Activated CD8-positive, alpha-beta memory T cell treated with anti-CD3 and anti-CD28 coated beads, Interleukin-2, amount 50 U/mL, for 1 hour (primary cell): Measurements from ENCODE around the gene MSI2.

Source experiments
- DNase-seq: peaks from one replicate; pipeline ENCODE4 v3.0.0-alpha.2; 2020; ENCODE audit errors: extremely low read depth

The MSI2 gene

DNA sequence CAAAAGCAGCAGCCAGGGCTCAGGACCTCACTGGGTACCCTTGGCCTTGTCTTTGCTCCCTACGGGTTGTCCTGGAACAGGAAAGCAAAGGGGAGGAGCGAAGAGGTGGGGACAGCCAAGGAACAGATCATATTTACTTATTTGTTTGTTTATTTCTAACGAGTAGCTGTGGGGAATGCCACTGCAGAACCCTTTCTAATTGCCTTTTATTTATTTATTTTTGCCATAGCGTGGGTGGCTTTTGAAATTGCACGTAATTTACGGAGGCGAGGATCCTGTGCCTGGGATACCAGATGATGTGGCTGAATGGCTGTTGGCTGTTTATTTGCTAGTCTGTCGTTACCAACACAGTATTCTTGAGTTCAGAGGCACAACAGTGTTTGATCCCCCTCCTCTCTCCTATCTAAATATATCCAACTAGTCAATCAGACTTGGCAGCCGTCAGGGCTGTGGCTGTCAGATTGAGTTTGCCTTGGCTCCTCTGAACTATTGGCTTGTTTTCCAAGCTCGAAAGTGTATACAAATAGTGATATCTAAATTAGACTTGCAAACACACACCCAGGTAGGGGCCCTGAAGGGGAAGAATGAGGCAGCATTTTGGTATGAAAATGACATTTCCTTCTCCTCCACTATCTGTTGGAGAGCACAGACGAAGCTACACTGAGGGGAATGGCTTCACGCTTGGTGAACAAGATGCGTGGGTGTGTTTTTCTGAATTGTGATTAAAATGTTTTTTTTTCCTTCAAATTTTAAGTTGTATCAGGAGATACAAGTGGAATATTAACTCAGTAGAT, 110.4 kb downstream of the MSI2 start:
- no peak for DNase-seq

DNA sequence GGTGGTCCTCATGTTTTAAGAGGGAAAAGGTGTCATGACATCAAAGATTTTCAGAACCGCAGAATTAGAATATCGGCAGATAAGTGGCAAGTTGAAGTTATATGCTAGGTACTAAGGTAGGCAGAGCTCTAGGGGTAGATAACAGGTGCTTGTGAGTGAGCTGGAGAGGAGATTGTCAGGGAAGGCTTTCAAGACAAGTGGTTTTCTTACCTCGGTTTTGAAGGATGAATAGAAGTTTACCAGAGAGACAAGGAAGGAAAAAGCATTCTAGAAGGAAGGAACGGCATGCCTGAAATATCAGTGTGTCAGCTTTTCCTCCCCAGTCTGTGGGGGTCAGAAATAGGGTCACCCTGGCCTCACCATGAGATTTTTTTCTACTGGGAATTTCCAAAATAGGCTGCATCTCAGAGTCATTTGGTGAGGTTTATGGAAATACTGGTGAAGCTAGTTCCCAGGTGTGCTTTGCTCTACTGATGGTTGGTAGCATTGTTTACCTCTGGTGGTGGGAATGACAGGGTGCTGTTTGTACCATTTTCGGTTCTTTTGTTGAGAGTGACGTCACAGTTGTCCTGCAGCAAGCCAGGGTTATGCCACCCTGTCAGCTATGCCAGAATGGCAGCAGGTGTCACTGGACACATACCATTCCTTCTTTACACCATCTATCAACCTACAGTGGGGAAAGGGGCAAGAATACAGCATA, 112.5 kb downstream of the MSI2 start:
- no peak for DNase-seq

DNA sequence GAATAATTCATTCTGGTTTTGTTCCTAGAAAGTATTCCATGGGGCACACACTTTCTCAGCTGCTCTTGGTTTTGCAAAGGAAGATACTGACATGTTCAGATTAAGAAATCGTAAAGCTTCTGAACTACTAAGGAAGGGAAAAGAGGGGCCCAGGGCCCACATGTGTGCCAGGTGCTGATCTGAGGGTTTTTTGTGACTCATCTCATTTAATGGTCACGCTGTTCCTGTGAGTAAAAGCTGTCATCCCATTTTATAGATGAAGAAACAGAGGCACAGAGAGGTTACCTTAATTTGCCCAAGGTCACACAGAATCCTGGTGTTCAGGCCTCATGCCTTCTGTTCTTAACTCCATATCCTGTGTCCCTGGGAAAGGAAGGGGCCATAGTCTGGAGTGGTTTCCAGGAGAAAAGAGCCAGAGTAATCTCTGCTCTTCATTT, 113.2 kb downstream of the MSI2 start:
- DNase-seq: no peak

DNA sequence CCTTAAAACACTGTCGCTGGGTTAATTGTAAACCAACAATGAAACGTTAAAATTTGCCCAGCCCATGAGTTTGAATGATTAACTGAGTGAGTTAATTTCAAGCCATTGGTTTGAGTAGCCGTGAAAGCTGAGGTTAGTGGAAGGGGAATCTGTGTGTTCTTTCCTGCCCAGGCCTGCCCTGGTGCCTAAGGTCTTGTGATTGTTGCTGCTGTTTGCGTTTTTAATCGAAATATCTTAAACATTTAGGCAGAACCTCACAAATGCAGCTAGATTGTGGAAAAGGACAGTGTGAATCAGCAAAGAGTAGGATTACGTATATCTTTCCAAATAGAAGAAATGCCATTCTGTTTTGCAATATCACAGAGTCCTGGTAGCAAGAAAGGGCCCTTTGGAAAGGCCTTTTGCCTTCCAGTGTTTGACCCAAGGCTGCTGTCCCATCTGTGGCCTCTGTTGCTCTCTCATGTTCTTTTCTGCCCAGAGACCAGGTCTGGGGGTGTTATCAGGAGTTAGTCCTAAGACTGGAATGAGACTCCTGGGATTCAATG, 113.8 kb downstream of the MSI2 start:
- DNase-seq: no peak

DNA sequence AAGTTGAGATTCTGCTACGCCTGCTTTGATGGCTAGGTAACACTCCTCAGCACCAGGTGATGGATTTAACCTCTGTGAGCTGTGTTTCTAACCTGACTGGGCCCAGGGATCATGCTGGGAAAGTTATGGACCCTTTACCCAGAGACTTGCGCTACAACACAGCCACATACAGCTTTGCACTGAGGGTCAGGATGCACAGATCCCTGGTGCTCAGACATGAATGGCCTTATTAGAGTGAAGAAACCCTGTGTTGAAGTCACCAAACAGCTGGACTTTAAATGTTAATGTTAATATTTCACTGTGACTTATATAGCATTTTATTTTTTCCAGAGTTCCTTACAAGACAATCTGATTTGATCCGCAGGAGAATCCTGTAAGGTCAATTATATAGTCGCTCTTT, 114.3 kb downstream of the MSI2 start:
- no peak for DNase-seq

DNA sequence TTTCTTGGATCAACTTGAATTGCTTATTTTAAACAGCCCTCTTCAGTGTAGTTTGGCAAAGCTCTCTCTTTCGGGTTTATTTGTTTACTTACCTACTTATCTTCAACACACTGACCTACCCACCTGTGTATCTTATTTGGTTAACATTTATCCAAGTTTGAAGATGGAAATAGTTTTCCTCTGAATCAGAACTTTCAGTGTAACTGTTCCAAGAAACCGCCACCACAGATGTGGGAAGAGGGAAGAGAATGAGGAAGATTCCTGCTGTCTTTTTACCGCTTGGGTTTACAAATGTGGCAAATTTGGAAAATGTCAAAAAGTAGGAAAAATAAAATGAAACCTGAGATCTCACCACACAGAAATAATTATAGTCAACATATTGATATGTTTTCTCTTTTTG, 115.8 kb downstream of the MSI2 start:
- DNase-seq: no peak

DNA sequence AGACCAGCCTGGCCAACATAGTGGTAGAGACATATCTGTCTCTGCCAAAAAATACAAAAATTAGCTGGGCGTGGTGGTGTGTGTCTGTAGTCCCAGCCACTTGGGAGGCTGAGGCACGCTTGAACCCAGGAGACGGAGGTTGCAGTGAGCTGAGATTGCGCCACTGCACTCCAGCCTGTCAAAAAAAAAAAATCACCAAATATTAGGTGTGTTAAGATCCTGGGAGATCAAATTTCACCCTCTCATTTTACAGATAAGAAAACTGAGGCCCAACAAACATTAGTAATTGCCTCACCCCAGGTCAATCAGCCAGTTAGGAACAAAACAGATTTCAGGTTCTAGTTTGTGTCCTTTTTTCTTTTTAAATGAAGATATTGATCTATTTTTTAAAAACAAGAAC, 116.7 kb downstream of the MSI2 start:
- no peak for DNase-seq

DNA sequence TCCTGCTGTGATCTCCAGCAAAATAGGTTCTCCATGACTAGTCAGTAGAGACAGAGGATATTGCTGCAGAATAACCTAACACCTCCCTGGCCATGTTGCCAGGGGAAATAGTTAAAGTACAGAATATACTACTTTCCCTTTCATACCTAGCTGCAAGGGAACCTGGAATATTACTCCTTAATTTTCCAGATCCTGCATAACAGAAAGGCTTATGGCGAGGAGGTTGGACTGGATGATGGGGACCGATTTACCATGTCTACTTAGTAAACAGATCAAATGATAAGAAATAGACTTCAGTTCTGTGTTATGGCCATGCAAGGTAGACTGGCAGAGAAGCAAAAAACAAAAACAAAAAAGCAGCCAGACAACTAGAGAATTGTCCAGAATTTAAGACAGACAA, 117.4 kb downstream of the MSI2 start:
- no peak for DNase-seq

DNA sequence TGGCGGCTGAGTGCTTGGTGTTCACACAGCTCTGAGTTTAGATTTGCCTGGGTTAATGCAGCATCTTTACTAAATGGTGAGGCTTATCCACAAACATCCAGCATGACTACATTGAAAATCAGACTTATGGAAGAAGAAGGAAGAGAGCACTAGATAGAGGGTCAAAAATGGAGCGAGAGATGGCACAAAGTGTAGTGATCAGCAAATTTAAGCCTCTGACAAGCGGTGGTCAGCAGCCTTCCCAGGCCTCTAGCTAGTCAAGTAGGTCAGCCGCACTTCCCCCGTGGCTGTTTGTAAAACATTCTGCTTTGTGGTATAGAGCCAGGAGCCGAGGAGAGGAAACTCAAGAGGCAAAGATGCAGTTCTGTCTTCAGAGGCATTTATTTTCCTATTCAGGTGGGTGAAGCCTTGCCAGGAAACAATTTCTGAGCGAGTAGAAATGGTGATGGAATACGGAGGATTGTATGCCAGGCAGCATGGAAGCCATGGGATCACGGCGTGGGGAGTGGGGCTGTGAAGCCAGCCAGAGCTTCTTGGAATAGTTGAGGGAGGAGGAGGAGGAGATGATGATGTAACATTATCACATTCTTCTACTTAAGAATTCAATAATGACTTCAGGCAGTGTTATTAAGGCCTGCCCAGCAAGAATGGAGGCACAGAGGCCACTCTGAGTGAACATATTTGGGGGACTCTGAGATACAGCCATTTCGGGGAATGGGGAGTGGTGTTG, 118.9 kb downstream of the MSI2 start:
- DNase-seq: no peak

DNA sequence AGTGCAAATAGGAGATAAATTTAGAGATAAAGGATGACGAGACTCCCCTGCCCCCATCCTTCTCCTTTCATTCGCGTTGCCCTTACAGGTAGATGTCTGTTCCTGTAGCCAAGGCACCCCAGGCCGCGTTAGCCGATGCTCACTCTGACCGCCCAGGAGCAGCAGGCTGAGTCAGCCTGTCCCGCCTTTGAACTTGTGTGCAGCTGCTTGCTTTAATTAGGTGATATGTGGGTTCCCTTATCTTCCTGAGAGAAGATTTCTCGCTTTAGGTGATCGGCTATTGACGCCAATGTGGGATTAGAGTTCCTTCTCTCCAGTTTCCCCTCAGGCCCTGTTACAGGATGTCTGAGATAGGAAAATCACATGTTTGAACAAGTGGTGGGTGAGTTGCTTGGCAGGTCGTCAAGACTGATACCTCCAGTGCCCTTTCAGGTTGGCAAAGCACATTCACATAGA, 119.5 kb downstream of the MSI2 start:
- DNase-seq: no peak

DNA sequence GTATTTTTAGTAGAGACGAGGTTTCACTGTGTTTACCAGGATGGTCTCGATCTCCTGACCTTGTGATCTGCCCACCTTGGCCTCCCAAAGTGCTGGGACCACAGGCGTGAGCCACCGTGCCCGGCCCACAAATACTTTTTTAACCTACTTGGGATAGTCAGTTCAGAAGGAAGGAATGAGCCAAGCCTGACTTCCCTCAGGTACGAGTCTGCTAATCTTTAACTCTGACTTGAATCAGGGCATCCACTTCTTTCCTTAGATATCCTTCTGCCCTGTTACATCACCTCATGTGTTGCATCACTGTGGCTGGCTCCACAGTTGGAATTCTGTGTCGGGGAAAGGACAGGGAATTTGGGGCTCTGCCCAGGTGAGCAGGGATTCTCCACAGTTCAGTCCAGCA, 120.8 kb downstream of the MSI2 start:
- no peak for DNase-seq

DNA sequence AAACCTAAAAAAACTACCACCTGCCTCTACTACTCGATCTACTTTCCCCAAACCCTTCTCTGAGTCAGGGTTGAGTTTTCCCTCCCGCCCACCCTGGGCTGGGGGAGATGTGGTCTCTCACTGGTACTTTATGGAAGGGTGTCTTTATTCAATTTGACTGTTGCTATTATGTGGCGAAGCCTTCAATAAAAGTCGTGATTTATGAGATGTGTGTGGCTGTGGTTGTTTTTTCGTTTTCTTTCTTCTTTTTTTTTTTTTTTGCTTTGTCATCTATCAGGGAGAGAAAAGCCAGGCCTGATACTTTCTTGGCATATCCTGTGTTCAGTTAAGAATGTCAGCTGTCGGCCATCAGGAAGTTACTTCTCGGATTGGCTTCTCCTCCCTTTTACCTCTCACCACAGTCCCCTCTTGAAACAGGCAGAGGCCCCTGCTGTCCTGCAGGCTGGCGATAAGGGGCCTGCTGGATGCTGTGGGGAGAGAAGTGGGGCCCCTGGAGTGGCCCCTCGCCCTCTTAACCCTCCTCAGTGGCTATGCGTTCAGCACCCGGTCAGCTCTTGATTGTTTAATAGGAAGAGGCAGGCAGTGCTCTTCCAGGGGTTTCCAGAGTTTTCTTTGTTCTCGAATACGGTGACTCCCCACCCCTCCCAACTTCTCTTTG, 123.0 kb downstream of the MSI2 start:
- no peak for DNase-seq

DNA sequence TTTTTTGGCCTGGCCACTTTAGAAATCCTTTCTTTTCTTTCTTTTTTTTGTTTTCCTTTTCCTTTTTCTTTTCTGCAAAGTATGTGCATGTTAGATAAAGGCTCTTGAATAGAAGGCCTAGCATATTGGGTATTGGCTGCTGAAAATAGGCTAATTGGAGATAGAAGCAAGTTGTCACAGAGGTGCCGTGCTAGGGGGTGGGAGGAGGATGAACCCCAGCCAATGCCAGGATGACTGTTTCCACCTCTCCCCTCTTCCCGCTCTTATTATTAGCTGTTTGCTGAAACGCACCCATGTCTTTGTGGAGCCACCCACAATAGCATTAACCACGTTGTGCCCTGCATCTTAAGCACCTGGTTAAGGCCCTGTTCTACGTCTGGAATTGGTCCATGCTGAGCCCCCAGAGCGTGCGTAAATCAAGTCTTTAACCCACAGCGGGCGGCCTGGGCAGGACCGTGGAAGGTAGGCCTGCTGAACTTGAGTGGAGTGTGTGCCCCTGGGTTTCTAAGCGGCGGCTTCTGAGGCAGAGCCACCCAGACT, 123.6 kb downstream of the MSI2 start:
- no peak for DNase-seq

DNA sequence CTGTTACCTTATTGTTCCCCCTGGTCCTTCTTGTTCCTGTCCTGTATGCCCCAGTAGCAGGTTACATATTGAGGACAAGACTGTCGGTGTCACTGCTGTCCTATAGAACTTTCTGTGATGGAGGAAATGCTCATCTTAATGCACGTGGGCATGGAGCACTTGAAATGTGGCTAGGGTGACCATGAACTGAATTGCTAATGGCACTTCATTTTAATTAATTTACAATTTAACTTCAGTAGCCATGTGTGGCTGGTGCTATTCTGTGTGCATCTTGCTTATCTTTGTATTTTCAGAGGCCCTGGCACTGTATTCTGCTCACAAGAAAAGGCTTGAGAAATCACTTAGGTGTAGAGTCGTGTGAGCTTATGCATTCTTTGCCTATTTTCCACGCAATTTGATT, 125.2 kb downstream of the MSI2 start:
- DNase-seq: no peak

DNA sequence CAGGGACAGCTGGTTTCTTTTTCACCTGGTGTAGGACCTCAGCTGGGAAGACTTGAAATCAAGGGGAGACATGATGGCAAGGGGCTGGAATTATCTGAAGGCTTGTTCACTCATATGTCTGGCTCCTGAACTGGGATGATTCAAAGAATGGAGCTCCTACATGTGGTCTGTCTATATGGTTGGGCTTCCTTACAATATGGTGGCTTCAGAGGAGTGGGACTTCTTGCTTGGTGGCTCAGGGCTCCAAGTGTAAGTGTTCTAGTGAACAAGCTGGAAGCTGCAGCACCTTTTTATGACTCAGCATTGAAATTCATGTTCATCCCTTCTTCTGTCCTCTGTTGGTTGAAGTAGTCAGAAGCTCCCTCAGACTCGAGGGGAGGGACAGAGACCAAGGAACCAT, 127.9 kb downstream of the MSI2 start:
- DNase-seq: no peak

DNA sequence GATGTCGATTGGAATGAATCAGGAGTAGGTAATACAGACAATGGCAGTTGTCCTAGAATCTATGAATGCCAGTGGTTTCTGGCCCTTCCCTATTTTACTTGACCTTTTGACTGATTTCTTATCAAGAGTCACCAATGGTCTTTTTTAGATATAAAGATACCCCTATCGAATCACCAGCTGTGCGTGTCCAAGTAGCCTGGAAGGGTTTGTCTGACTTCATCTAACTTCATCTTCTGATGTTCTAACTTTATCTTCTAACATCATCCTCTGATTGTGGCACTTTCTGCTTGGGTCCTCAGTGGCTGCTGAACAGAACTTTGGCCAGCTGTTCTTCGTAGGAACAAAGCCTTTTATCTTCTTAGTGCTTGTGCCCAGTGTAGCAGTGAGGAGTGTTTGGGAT, 129.7 kb downstream of the MSI2 start:
- no peak for DNase-seq

DNA sequence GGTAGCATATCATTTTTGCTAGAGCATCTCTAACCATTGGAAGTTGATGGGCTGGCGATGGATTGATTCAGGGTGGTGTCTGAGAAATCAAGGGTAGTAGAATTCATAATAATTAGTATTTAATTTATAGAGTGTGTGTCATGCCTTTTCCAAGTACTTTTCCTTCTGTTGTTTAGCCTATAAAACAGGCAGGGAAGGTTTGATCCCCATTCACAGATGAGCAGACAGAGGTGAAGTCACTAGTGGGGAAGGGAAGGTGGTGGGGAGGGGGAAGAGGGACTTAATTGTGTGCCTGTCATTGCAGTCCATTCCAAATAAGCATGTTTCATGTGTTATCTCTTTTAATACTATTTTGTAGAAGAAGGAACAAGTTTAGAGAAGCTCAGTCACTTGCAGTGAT, 131.3 kb downstream of the MSI2 start:
- DNase-seq: no peak

DNA sequence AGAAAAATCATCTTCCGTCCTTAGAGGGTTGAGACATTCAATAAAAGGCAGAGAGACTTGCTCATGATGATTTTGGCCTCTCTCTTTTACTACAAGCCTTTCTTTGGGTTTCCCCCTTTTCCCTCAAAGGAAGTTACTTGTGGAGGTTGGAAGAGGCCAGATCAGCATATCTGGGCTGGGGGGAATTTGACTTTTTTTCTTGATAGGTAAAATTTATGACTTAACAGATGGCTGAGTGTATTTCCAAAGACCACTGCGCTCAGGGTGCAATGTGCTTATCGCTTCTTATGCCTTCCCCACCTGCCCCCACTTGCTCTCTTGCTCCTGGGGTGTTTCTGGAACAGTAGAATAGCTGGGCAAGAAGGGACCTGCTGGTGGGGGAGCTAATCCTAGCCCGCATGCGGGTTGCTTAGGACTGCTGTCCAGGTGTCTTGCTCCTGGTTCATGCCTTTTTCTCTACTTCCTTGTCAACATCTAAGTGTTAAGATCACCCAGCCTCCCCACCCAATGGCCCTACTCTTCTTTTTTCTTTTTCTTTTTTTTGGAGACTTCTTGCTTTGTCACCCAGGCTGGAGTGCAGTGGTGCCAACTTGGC, 131.9 kb downstream of the MSI2 start:
- no peak for DNase-seq

DNA sequence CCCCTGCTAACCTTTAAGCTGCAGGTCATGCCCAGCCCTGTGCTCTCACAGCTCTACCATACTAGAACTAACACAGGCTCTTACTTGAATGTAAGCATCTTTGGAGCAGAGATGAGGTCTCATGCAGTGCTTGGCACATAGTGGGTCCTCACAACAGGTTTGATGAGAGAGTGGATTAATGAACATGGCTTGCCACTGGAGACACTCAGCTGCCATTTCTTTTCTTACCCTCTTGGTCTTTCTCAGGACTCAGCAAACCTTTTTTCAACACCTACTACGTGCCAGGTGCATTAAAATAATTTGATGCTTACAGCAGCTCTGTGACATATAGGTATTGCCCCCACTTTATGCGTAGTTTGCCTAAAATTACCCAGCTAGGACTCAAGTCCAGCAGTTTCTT, 133.2 kb downstream of the MSI2 start:
- DNase-seq: no peak

DNA sequence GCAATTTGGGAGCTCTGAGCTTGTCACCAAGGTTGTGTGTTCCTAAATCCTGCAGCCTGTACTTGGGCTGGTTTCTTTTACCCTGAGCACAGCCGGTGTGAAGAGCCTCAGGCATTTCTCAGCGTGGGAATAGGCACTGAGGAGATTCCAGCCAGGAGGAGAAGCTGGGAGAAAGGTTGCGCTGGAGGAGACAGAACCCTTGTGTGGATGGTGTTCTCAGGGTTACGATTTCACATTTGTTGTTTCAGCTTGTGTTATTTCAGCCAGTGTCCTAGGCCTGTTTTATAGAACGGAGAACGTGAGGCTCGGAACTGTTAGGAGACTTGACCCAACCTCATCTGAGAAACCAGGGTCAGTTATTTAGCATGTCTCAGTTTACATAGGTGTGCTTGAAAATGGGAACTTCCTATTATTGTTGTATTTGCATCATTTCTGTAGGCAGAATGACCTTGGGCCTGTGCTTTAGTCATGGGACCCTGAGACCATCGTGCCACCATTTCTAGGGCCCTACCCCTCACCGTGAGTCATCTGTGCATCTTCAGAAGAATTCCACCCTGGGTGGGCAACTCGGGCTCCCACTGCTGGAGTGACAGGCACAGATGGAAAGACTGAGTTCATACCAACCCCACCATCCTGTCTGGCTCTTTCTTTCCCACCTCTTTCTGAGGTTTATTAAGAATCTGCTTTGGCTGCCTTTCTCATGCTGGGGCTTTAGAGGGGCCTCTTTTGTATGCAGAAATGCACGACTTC, 134.9 kb downstream of the MSI2 start:
- no peak for DNase-seq
